GM23248 (cell line): ENCODE measurements around the gene KDELR3.

Experiments
- EZH2 ChIP-seq: fragments of 200-600 bp; sonication (generic); IDR thresholded peaks from 2 replicates; pipeline ENCODE4 v1.6.1; 2018; ENCODE audit warnings: antibody characterized with exemption, mild to moderate bottlenecking; ENCODE audit not compliant: insufficient read depth, poor library complexity, severe bottlenecking
- EZH2phosphoT487 ChIP-seq: fragments of 200-600 bp; sonication (generic); IDR thresholded peaks from 2 replicates; pipeline ENCODE4 v1.6.1; 2018; ENCODE audit warnings: antibody characterized with exemption, moderate library complexity, mild to moderate bottlenecking, low read depth; ENCODE audit not compliant: insufficient read depth

DNA sequence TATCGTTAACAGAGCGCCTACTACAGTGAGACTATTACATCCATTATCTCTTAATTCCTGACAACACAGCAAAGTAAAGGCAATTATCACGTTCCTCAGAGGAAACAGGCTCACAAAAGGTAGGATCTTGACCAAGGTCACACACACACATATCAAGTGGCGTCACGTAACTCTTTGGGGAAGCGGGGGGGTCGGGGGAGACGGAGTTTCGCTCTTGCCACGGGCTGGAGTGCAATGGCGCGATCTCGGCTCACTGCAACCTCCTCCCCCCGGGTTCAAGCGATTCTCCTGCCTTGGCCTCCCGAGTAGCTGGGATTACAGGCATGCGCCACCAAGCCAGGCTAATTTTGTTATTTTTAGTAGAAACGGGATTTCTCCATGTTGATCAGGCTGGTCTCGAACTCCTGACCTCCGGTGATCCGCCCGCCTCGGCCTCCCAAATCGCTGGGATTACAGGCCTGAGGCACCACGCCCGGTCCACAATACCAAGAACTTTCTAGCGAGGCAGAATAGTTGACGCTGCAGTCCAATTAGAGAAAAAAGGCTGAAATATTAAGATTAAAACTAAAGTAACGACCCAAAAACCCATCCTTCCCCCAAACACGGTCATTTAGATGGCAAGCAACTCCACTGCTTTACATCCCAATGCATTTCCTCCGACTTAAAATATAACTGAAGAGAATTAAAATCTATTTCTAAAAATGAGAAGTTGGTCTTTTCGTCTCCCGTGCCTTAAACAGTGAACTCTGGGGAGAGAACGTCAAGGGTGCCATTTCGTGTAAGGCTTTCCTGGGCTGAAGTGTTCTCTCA lies 37.0 kb downstream of the KDELR3 start:
- TF ChIP-seq EZH2 (no peak), EZH2phosphoT487 (no peak)
